ENCODE results near the gene ZNF439.
"Not testable (repeated sequence)": the region's sequence is repeated elsewhere in the genome, so short reads cannot be mapped to it uniquely, and the experiment has no call there.

The ZNF439 gene

DNA sequence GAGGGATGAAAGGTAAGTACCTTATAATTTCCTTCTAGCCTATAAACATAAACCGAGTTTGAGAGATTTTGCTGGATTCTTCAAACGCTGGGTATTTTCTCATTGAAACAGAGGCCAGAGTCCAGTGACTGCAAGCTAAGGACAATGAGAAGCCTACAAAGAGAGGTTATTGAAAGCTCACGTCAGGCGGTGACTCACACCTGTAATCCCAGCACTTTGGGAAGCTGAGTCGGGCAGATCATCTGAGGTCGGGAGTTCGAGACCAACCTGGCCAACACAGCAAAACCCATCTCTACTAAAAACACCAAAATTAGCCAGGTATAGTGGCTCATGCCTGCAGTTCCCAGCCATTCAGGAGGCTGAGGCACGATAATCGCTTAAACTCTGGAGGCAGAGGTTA is 24.1 kb downstream of the ZNF439 start:
- DNase-seq, result no peak

DNA sequence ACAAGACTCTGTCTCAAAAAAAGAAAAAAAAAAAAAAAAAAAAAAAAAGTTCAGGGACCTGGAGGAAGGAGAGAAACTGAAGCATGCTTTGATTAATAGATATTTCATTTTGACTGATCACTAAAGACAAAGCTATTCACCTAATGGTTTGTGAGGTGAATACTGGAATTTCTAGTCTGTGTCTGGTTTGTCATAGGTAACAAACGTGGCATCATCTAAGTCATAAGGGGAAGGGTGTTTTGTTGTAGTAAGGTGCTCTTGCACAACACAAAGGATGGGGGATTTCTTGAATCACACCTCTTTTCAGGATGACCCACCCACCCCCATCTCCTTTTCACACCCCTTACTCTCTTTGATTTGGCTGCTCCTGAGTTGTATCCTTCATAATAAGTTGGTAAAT is 25.2 kb downstream of the ZNF439 start:
- no peak for DNase-seq

DNA sequence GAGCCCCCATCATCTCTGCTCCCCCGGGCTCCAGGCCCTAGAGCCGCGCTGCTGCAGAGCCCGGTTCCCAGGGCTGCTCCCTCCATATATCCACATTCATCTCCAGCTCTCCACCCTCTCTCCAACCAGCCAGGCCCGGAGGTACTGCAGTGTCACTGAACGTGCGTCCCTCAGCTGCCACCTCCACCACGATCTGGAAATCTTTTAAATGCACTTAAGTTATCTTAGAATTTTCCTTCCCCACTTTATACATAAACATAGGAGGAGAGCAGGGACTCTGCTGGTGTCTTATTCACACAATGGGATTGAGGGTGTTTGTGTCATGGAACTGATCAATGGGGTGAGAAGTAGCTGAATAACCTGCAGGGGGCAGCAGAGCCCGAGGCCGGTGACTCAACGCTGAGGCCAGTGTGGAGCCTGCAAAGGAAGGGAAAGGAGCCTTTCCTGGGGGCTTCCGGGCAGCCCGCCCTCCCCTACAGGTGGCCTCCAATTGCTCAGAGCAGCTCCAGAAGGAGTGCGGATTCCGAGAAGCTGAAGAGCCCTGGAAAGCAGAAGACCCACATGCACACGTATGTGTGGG is 31.3 kb downstream of the ZNF439 start:
- not testable (repeated sequence) for DNase-seq

DNA sequence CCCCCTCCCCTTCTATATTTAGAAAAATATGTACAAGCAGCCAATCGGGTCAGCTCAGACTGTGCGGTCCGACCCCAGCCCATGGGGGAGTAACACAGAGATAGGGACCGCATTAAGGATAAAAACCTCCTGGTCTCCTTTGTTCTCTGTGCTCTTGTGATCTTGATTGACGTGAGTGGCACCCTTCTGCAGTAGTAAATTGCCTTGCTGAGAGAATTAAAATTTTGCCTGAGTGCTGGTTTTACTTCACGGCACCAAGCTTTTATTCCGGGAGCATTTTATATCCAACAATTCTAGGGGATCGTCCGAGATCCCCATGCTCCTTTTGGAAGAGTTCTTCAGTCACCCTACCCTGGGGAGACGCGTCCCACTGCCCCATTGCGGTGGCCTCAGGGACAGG is 32.1 kb downstream of the ZNF439 start:
- no peak for DNase-seq

DNA sequence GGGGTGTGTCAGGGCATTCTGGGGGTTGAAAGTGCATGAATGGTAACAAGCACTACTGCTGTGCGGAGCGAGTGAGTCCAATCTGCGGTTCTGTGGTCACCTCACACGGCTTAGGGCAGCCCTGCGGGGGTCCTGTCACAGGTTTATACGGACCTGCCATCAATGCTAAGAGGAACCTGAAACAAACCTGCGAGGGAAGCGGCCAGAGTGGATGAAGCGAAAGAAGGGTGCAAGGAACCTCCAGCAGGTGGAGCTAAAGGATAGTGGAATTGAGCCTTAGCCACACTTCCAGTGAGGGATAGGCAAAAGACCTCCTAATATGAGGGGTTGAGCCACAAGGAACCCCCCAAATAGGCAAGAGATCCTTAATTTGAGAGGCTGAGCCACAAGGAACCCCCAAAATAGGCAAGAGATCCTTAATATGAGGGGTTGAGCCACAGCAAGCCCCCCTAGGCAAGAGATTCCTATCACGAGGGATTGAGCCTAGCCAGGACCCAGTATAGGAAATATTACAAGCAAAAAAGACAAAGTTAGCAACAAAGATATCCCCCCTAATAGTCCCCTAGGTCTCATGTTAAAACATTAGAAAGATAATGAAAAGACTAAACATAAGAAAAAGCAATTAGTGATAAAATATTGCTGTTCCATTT is 32.8 kb downstream of the ZNF439 start:
- DNase-seq, result peak; percentile 61

DNA sequence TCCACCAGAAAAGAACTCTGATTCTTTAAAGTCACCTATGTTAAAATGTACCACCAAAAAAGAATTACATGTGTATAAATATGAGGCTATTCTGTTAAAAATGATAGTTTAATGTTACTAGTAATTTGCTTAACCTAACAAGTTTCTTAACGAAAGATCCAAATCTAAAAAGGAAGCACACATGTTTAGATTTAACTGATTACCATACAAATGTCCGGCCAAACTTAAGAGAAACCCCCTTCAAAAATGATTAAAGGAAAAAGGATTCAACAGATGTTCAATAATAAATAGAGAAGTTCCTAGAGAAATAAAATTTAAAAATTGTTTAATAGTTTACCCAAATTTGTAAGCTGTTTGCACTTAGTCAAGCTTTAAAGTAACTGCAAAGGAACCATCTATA is 34.1 kb downstream of the ZNF439 start:
- no peak for DNase-seq

DNA sequence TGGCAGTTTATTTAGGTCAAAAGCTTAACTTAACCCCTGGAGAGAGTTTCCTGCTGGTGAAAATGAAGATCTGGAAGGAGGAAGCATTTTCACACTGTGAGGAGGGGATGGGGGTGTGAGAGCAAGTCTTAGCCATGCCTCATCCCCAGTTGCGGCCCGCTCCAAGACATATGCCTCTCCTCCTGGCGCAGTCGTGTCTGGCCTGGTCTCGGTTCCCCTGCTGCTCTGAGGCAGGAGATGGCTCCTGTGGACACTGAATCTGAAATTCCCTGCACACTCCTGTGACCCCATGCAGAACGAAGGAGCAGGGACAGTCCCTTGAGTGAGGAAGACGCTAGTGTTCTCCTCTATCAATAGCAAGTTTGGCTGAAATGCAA is 38.7 kb downstream of the ZNF439 start:
- no peak for DNase-seq

DNA sequence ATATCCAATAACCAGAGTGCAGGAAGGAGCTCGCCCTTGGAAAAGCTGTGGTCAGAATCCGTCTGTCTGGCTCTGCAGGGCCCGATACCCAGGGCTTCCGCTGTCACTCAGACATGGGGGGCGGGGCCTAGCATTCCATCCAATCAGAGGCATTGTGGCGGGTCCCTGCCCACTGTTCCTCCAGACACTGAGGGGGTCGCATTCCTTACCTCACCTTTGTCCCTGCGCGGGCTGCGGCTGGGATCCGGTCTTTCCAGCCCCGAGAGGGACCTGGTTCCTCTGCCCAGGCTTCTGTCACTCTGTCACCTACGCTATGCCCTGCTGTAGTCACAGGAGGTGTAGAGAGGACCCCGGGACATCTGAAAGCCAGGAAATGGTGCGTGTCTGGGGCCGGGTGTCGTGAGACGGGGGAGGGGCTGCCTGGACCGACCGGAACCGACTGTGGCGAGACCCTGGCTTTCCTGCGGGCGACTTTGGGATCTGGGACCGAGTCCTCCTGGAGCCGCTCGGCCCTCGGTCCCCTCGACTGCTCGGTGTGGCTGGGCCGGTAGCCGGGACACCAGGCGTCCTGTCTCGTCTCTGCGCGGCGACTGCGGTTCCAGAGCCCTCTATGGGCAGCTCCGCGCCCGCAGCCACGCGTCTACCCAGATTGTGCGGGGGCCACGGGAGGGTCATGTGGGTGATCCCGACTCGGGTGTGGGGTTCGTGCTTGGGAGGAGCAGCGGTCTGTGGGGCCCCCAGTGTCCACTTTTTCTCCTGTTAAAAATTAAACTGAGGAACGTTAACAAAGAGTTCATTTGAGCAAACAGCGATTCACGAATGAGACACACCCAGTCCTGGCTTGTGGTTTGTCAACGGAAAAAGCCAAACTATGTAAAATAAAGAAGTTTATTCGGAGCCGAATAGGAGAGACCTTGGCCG is 39.3 kb downstream of the ZNF439 start, which contains the start of gene ZNF69:
TSS of gene ZNF69 (plus strand) at position 172 of the 921 bp plus-strand sequence. CDS start at position 314, 142 bp downstream.
- peak; percentile 7 for DNase-seq

DNA sequence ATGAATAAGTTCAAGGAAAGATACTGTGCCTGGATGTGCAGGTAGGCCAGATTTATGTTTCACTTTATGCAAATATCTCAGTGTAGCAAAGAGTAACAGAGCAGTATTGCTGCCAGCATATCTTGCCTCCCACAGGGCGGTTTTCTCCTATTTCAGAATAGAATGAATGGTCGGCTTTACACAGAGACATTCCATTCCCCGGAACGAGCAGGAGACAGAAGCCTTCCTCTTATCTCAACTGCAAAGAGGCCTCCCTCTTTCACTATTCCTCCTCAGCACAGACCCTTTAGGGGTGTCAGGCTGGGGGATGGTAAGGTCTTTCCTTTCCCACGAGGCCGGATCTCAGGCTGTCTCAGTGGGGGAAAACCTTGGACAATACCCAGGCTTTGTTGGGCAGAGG is 41.4 kb downstream of the ZNF439 start:
- not testable (repeated sequence) for DNase-seq

DNA sequence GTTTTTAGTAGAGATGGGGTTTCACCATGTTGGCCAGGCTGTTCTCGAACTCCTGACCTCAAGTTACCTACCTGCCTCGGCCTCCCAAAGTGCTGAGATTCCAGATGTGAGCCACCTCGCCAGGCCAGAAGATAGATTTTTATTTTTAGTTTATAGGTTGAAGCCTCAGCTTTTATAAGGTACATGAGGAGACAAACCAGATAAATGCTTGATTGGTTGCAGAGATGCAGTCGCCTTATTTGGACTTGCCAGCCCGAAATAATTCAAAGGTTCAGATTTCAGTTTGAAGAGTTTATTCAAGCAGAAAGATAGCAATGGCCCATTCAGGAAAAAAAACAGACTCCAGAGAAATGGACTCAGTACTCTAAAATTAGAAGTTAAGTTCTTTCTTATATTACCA is 42.1 kb downstream of the ZNF439 start:
- no peak for DNase-seq

DNA sequence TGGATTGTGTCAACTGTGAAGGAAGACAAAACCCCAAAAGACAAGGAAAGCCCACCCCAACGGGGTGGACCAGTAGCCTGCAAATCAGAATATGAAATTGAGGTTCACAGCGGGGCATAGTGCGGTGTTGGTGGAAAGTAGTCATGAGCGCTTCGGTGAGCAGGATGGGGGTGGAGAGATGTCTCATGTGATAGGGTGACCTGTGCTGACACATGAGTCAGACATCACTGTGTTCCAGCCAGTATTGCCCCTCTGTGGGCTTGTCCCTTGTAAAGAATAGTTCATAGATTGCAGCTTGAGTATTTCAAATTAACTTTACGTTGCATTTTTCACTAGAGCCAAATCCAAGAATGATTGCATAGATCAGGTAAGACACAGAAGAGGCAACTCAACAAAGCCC is 46.3 kb downstream of the ZNF439 start:
- DNase-seq, result no peak

DNA sequence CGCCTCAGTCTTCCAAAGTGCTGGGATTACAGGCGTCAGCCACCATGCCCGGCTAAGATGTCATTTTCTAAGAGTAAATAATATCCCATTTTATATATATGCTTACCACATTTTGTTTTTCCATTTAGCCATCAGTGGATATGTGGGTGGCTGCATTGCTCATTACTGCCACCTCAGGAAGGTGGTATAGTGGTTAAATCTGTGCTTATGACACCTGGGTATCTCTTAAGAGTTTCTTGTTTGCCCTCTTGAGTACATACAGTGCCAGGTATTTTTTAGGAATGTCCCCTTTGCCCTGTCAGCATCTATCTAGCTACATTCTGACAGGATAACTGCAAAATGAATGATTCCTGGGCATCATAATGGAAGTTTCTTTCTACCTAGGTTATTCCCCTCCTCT is 53.7 kb downstream of the ZNF439 start:
- no peak for DNase-seq

DNA sequence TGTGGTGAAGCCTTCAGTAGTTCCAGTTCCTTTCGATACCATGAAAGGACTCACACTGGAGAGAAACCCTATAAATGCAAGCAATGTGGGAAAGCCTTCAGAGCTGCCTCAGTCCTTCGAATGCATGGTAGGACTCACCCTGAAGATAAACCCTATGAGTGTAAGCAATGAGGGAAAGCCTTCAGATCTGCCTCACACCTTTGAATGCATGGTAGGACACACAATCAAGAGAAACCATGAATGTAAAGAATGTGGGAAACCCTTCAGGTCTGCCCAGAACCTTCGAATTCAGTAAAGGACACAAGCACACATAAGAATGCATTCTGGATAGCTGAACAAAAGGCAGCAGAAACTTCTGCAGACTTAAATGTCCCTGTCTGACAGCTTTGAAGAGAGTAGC is 57.4 kb downstream of the ZNF439 start:
- DNase-seq, result no peak

DNA sequence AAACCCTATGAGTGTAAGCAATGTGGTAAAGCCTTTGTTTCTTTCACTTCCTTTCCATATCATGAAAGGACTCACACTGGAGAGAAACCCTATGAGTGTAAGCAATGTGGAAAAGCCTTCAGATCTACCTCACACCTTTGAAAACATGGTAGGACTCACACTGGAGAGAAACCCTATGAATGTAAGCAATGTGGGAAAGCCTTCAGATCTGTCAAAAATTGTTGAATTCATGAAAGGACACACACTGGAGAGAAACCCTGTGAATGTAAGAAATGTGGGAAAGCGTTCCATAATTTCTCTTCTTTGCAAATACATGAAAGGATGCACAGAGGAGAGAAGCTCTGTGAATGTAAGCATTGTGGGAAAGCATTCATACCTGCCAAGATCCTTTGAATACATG is 63.4 kb downstream of the ZNF439 start:
- DNase-seq, result not testable (repeated sequence)

DNA sequence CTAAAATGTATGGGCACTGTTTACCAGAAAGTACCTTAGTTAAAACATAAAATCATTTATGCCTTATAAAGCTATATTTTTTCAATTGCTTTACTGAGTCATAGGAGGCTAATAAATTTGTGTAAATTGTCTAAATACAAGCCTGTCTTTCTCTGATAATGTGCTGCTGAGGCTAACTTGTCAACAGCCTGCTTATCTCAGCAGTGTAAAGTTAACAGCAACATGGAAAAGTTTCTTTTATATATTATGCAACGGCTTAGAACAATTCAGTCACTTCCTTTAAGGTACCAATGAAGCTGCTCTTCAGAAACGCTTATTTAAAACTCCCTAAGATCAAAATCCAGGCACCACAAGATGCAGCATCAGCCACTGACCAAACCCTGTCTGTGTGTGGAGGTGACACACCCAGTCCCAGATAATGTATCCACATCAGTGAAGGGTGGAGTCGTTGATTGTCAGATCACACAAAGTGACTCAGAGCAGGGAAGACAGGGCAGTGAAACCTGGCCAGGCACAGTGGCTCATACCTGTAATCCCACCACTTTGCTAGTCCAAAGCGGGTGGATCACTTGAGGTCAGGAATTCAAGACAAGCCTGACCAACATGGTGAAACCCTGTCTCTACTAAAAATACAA is 66.0 kb downstream of the ZNF439 start:
- not testable (repeated sequence) for DNase-seq
